ENCODE results near the gene MAP3K9.

DNA sequence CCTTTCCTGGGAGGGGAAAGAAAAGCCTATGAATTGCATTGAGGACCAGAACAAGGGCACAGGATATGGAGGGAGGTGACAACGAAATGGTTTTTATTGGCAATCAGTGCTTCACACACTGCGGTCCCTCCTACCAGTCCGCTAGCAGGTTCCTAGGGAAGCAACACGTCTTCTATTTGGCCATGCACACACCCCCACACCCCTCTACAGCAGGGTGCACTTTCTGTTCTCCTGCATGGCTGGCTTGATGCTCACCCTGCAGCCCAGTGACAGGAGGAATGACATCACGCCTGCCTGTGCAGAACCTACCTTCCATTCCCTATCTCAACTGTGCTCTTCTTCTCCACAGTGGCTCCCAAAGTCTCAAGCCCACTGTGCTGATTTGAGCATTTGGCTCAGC lies 109.7 kb downstream of the MAP3K9 start:
- TF ChIP-seq, protein P1, sequence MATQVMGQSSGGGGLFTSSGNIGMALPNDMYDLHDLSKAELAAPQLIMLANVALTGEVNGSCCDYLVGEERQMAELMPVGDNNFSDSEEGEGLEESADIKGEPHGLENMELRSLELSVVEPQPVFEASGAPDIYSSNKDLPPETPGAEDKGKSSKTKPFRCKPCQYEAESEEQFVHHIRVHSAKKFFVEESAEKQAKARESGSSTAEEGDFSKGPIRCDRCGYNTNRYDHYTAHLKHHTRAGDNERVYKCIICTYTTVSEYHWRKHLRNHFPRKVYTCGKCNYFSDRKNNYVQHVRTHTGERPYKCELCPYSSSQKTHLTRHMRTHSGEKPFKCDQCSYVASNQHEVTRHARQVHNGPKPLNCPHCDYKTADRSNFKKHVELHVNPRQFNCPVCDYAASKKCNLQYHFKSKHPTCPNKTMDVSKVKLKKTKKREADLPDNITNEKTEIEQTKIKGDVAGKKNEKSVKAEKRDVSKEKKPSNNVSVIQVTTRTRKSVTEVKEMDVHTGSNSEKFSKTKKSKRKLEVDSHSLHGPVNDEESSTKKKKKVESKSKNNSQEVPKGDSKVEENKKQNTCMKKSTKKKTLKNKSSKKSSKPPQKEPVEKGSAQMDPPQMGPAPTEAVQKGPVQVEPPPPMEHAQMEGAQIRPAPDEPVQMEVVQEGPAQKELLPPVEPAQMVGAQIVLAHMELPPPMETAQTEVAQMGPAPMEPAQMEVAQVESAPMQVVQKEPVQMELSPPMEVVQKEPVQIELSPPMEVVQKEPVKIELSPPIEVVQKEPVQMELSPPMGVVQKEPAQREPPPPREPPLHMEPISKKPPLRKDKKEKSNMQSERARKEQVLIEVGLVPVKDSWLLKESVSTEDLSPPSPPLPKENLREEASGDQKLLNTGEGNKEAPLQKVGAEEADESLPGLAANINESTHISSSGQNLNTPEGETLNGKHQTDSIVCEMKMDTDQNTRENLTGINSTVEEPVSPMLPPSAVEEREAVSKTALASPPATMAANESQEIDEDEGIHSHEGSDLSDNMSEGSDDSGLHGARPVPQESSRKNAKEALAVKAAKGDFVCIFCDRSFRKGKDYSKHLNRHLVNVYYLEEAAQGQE (IDR thresholded peaks at IDR 0.05; ENCODE audit: insufficient read depth in 1 of 2, low read depth in 2 of 2, low read length in 1 of 2), result no peak
- TF ChIP-seq, protein P2, sequence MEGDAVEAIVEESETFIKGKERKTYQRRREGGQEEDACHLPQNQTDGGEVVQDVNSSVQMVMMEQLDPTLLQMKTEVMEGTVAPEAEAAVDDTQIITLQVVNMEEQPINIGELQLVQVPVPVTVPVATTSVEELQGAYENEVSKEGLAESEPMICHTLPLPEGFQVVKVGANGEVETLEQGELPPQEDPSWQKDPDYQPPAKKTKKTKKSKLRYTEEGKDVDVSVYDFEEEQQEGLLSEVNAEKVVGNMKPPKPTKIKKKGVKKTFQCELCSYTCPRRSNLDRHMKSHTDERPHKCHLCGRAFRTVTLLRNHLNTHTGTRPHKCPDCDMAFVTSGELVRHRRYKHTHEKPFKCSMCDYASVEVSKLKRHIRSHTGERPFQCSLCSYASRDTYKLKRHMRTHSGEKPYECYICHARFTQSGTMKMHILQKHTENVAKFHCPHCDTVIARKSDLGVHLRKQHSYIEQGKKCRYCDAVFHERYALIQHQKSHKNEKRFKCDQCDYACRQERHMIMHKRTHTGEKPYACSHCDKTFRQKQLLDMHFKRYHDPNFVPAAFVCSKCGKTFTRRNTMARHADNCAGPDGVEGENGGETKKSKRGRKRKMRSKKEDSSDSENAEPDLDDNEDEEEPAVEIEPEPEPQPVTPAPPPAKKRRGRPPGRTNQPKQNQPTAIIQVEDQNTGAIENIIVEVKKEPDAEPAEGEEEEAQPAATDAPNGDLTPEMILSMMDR (IDR thresholded peaks at IDR 0.05), result no peak
- TF ChIP-seq POLR2AphosphoS5 (IDR thresholded peaks at IDR 0.05; ENCODE audit: low read depth, low read length), result no peak

Data from Panc1 (cell line).